ENCODE data around the gene UPF1. TPM values are rescaled to one million over a fixed set of nuclear protein-coding genes. Genes with fewer than 3 reads are reported as not detected.
A peak's percentile ranks its signal among the peaks of the same experiment; 100 is the strongest.

The UPF1 gene
- total and polyA plus RNA-seq, 9 donors = 29.8 to 44.3 (median 41.3) TPM

GRCh38 chr19:18834644-18834984 lies 2.9 kb downstream of the UPF1 start:
- Histone ChIP-seq H3K4me3 (ENCODE audit: low read length) (no peak overlapping the region), H3K36me3 (ENCODE audit: control insufficient read depth, insufficient read depth, low read length) (peaks cover 35% of the 10 kb centered on the region), H3K9me3 (replicated peaks; ENCODE audit: control insufficient read depth, low read depth, low read length) (no peaks in the 10 kb centered on the region), H3K4me1 (ENCODE audit: control insufficient read depth, insufficient read depth, low read length) (peaks cover 28% of the 10 kb centered on the region), H3K27me3 (ENCODE audit: control insufficient read depth, insufficient read depth, low read length) (peaks cover 2% of the 10 kb centered on the region), H3K27ac (ENCODE audit: low read length) (no peak overlapping the region)
- no peak for DNase-seq
- WGBS (ENCODE audit: insufficient coverage) = 69% methylated on average over 2 of the region's 4 CpGs

- 70% methylated on average over 15 of the region's 15 CpGs for WGBS (ENCODE audit: insufficient coverage)
- Histone ChIP-seq H3K36me3 (ENCODE audit: control insufficient read depth, insufficient read depth, low read length) (peaks cover 27% of the 10 kb centered on the region), H3K4me3 (ENCODE audit: low read length) (no peak overlapping the region), H3K4me1 (ENCODE audit: control insufficient read depth, insufficient read depth, low read length) (peaks cover 30% of the 10 kb centered on the region), H3K27ac (ENCODE audit: low read length) (no peak overlapping the region), H3K27me3 (ENCODE audit: control insufficient read depth, insufficient read depth, low read length) (no peaks in the 10 kb centered on the region), H3K9me3 (replicated peaks; ENCODE audit: control insufficient read depth, low read depth, low read length) (no peaks in the 10 kb centered on the region)
- no peak for DNase-seq
Observed at GRCh38 chr19:18839465-18840287, 7.9 kb downstream of the UPF1 start.

GRCh38 chr19:18840288-18841267 lies 8.8 kb downstream of the UPF1 start:
- no peak for DNase-seq
- Histone ChIP-seq H3K9me3 (replicated peaks; ENCODE audit: control insufficient read depth, low read depth, low read length) (no peaks in the 10 kb centered on the region), H3K27ac (ENCODE audit: low read length) (no peak overlapping the region), H3K36me3 (ENCODE audit: control insufficient read depth, insufficient read depth, low read length) (peaks cover 26% of the 10 kb centered on the region), H3K27me3 (ENCODE audit: control insufficient read depth, insufficient read depth, low read length) (no peaks in the 10 kb centered on the region), H3K4me3 (ENCODE audit: low read length) (no peak overlapping the region), H3K4me1 (ENCODE audit: control insufficient read depth, insufficient read depth, low read length) (peaks cover 32% of the 10 kb centered on the region)
- 74% methylated on average over 17 of the region's 26 CpGs for WGBS (ENCODE audit: insufficient coverage)

GRCh38 chr19:18841400-18841799 lies 9.6 kb downstream of the UPF1 start:
- peaks cover 31% of the 10 kb centered on the region for H3K36me3 ChIP-seq (ENCODE audit: control insufficient read depth, insufficient read depth, low read length)
- no peak overlapping the region for H3K4me3 ChIP-seq (ENCODE audit: low read length)
- no peaks in the 10 kb centered on the region for H3K9me3 ChIP-seq (replicated peaks; ENCODE audit: control insufficient read depth, low read depth, low read length)
- WGBS (ENCODE audit: insufficient coverage) = 68% methylated on average over 13 of the region's 15 CpGs
- no peaks in the 10 kb centered on the region for H3K27me3 ChIP-seq (ENCODE audit: control insufficient read depth, insufficient read depth, low read length)
- DNase-seq = no peak
- peaks cover 32% of the 10 kb centered on the region for H3K4me1 ChIP-seq (ENCODE audit: control insufficient read depth, insufficient read depth, low read length)
- H3K27ac ChIP-seq (ENCODE audit: low read length) = no peak overlapping the region

- Histone ChIP-seq H3K4me3 (ENCODE audit: low read length) (no peak overlapping the region), H3K36me3 (ENCODE audit: control insufficient read depth, insufficient read depth, low read length) (peaks cover 27% of the 10 kb centered on the region), H3K4me1 (ENCODE audit: control insufficient read depth, insufficient read depth, low read length) (peaks cover 37% of the 10 kb centered on the region), H3K27ac (ENCODE audit: low read length) (no peak overlapping the region), H3K9me3 (replicated peaks; ENCODE audit: control insufficient read depth, low read depth, low read length) (no peaks in the 10 kb centered on the region), H3K27me3 (ENCODE audit: control insufficient read depth, insufficient read depth, low read length) (no peaks in the 10 kb centered on the region)
- 27% methylated on average over 6 of the region's 7 CpGs for WGBS (ENCODE audit: insufficient coverage)
- no peak for DNase-seq
Observed at GRCh38 chr19:18842166-18842565, 10.4 kb downstream of the UPF1 start.

GRCh38 chr19:18843960-18844359 lies 12.2 kb downstream of the UPF1 start:
- no peak overlapping the region for H3K4me3 ChIP-seq (ENCODE audit: low read length)
- DNase-seq = no peak
- H3K9me3 ChIP-seq (replicated peaks; ENCODE audit: control insufficient read depth, low read depth, low read length) = no peaks in the 10 kb centered on the region
- 76% methylated on average over 6 of the region's 7 CpGs for WGBS (ENCODE audit: insufficient coverage)
- H3K27ac ChIP-seq (ENCODE audit: low read length) = no peak overlapping the region
- H3K36me3 ChIP-seq (ENCODE audit: control insufficient read depth, insufficient read depth, low read length) = peaks cover 29% of the 10 kb centered on the region
- peaks cover 53% of the 10 kb centered on the region for H3K4me1 ChIP-seq (ENCODE audit: control insufficient read depth, insufficient read depth, low read length)
- H3K27me3 ChIP-seq (ENCODE audit: control insufficient read depth, insufficient read depth, low read length) = no peaks in the 10 kb centered on the region

GRCh38 chr19:18844806-18845329 lies 13.1 kb downstream of the UPF1 start:
- H3K27ac ChIP-seq (ENCODE audit: low read length) = no peak overlapping the region
- no peak overlapping the region for H3K4me3 ChIP-seq (ENCODE audit: low read length)
- DNase-seq = no peak
- WGBS (ENCODE audit: insufficient coverage) = 93% methylated on average over 4 of the region's 8 CpGs
- peaks cover 28% of the 10 kb centered on the region for H3K36me3 ChIP-seq (ENCODE audit: control insufficient read depth, insufficient read depth, low read length)
- H3K9me3 ChIP-seq (replicated peaks; ENCODE audit: control insufficient read depth, low read depth, low read length) = no peaks in the 10 kb centered on the region
- H3K27me3 ChIP-seq (ENCODE audit: control insufficient read depth, insufficient read depth, low read length) = no peaks in the 10 kb centered on the region
- peaks cover 56% of the 10 kb centered on the region for H3K4me1 ChIP-seq (ENCODE audit: control insufficient read depth, insufficient read depth, low read length)

GRCh38 chr19:18845961-18846360 lies 14.2 kb downstream of the UPF1 start:
- 89% methylated on average over 12 of the region's 12 CpGs for WGBS (ENCODE audit: insufficient coverage)
- H3K4me1 ChIP-seq (ENCODE audit: control insufficient read depth, insufficient read depth, low read length) = peaks cover 57% of the 10 kb centered on the region
- no peak overlapping the region for H3K27ac ChIP-seq (ENCODE audit: low read length)

GRCh38 chr19:18846862-18847548 lies 15.2 kb downstream of the UPF1 start:
- Histone ChIP-seq H3K27ac (ENCODE audit: low read length) (peak overlapping the region; percentile 86), H3K4me1 (ENCODE audit: control insufficient read depth, insufficient read depth, low read length) (peaks cover 58% of the 10 kb centered on the region)
- WGBS (ENCODE audit: insufficient coverage) = 50% methylated on average over 14 of the region's 19 CpGs

More at GRCh38 chr19:18845961-18846360, 14.2 kb downstream of the UPF1 start:
- Histone ChIP-seq H3K4me3 (ENCODE audit: low read length) (no peak overlapping the region), H3K27me3 (ENCODE audit: control insufficient read depth, insufficient read depth, low read length) (no peaks in the 10 kb centered on the region), H3K9me3 (replicated peaks; ENCODE audit: control insufficient read depth, low read depth, low read length) (no peaks in the 10 kb centered on the region), H3K36me3 (ENCODE audit: control insufficient read depth, insufficient read depth, low read length) (peaks cover 36% of the 10 kb centered on the region)
- peak; percentile 1 for DNase-seq

More at GRCh38 chr19:18846862-18847548, 15.2 kb downstream of the UPF1 start:
- no peak overlapping the region for H3K4me3 ChIP-seq (ENCODE audit: low read length)
- no peaks in the 10 kb centered on the region for H3K27me3 ChIP-seq (ENCODE audit: control insufficient read depth, insufficient read depth, low read length)
- peaks cover 46% of the 10 kb centered on the region for H3K36me3 ChIP-seq (ENCODE audit: control insufficient read depth, insufficient read depth, low read length)
- peak; percentile 88 for DNase-seq
- H3K9me3 ChIP-seq (replicated peaks; ENCODE audit: control insufficient read depth, low read depth, low read length) = no peaks in the 10 kb centered on the region

All from muscle of leg (tissue), 11 donors.